IMR-90 (cell line): ENCODE data around the gene HES6. TPM values are rescaled to one million over a fixed set of nuclear protein-coding genes. Genes with fewer than 3 reads are reported as not detected.

Experiments used
- ATAC-seq: fragments of 200-7000 bp; cut with Tn5 transposase; 2 replicates; pipeline ENCODE4 v1.9.1; 2020; ENCODE audit warnings: low read depth, mild to moderate bottlenecking, moderate library complexity
- BruUV-seq: library from RNA; stranded (reverse); fragments of 400-500 nt; replicated peaks from 2 replicates; lab custom pipeline; 2021; lab: Mats Ljungman, UMichigan
- CTCF ChIA-PET: fragments of 300-600 bp; formaldehyde crosslinking; extraction: SDS; loops from one replicate; lab custom pipeline; 2021; ENCODE audit warnings: antibody characterized with exemption; lab: Yijun Ruan, JAX
- POLR2A ChIA-PET: fragments of 300-600 bp; sonication (Branson Sonifier 250); formaldehyde crosslinking; loops from one replicate; lab custom pipeline; 2022; ENCODE audit warnings: antibody characterized with exemption; ENCODE audit not compliant: unreplicated experiment; lab: Charles Lee
- DNase-seq: peaks from one replicate; pipeline ENCODE4 v3.0.0; 2013
- H2AFZ ChIP-seq: replicated peaks from 2 replicates; pipeline ENCODE3; 2013; ENCODE audit warnings: low read length, mild to moderate bottlenecking; ENCODE audit not compliant: poor library complexity
- H2AK5ac ChIP-seq: 2 replicates; pipeline ENCODE4 v1.6.1; 2013; ENCODE audit warnings: low read depth, low read length, inconsistent platforms
- H2AK9ac ChIP-seq: replicated peaks from 2 replicates; pipeline ENCODE3; 2013; ENCODE audit warnings: mild to moderate bottlenecking, low read depth, low read length, moderate library complexity; ENCODE audit not compliant: poor library complexity
- H2BK120ac ChIP-seq: 2 replicates; pipeline ENCODE4 v1.6.1; 2013; ENCODE audit warnings: low read depth, low read length, inconsistent platforms
- H2BK15ac ChIP-seq: 3 replicates; pipeline ENCODE4 v1.6.1; 2013; ENCODE audit warnings: low read depth, low read length, inconsistent platforms
- H2BK20ac ChIP-seq: 2 replicates; pipeline ENCODE4 v1.6.1; 2013; ENCODE audit warnings: low read depth, mild to moderate bottlenecking, inconsistent platforms, low read length, moderate library complexity
- H2BK5ac ChIP-seq: 2 replicates; pipeline ENCODE4 v1.6.1; 2013; ENCODE audit warnings: mild to moderate bottlenecking, low read depth, low read length, inconsistent platforms; ENCODE audit not compliant: poor library complexity, severe bottlenecking
- H3K14ac ChIP-seq: replicated peaks from 2 replicates; pipeline ENCODE4 v1.6.1; 2013; ENCODE audit warnings: low read depth, low read length, inconsistent platforms
- H3K18ac ChIP-seq: 2 replicates; pipeline ENCODE4 v1.6.1; 2013; ENCODE audit warnings: low read depth, low read length, control low read depth
- H3K23ac ChIP-seq: 2 replicates; pipeline ENCODE4 v1.6.1; 2013; ENCODE audit warnings: low read depth, low read length, inconsistent platforms
- H3K27ac ChIP-seq: 2 replicates; pipeline ENCODE4 v1.5.1; 2013; ENCODE audit warnings: mild to moderate bottlenecking, control low read depth, low read length; ENCODE audit not compliant: insufficient read depth
- H3K27me3 ChIP-seq: 2 replicates; pipeline ENCODE4 v1.6.1; 2013; ENCODE audit warnings: low read length; ENCODE audit not compliant: control insufficient read depth, insufficient read depth
- H3K36me3 ChIP-seq: 2 replicates; pipeline ENCODE4 v1.6.1; 2013; ENCODE audit warnings: low read length, mixed read lengths; ENCODE audit not compliant: control insufficient read depth, insufficient read depth
- H3K4ac ChIP-seq: 2 replicates; pipeline ENCODE4 v1.6.1; 2013; ENCODE audit warnings: low read depth, low read length, inconsistent platforms
- H3K4me1 ChIP-seq: 2 replicates; pipeline ENCODE4 v1.6.1; 2013; ENCODE audit warnings: low read length, mixed read lengths; ENCODE audit not compliant: control insufficient read depth, insufficient read depth
- H3K4me2 ChIP-seq: 2 replicates; pipeline ENCODE4 v1.6.1; 2013; ENCODE audit warnings: low read depth, mild to moderate bottlenecking, control low read depth, low read length, moderate library complexity
- H3K4me3 ChIP-seq: 2 replicates; pipeline ENCODE4 v1.5.1; 2013; ENCODE audit warnings: low read depth, mild to moderate bottlenecking, control low read depth, low read length, moderate library complexity; ENCODE audit not compliant: insufficient read depth
- H3K56ac ChIP-seq: 2 replicates; pipeline ENCODE4 v1.6.1; 2013; ENCODE audit warnings: low read length, inconsistent platforms; ENCODE audit not compliant: insufficient read depth; ENCODE audit errors: extremely low read depth
- H3K79me1 ChIP-seq, 2 experiments: 2 replicates each; pipeline ENCODE4 v1.6.1; 2013; ENCODE audit warnings: low read length in 2 of 2, inconsistent platforms in 1 of 2, low read depth in 1 of 2
- H3K9ac ChIP-seq: 2 replicates; pipeline ENCODE4 v1.6.1; 2013; ENCODE audit warnings: low read depth, low read length, control low read depth
- H3K9me1 ChIP-seq: 2 replicates; pipeline ENCODE4 v1.6.1; 2013; ENCODE audit warnings: low read length, inconsistent platforms; ENCODE audit not compliant: insufficient read depth
- H3K9me3 ChIP-seq: 2 replicates; pipeline ENCODE4 v1.6.1; 2013; ENCODE audit warnings: low read length; ENCODE audit not compliant: control insufficient read depth, insufficient read depth
- H4K20me1 ChIP-seq: 2 replicates; pipeline ENCODE4 v1.6.1; 2013; ENCODE audit warnings: low read length, inconsistent platforms; ENCODE audit not compliant: insufficient read depth
- H4K5ac ChIP-seq: 2 replicates; pipeline ENCODE4 v1.6.1; 2013; ENCODE audit warnings: mild to moderate bottlenecking, low read depth, low read length, control low read depth
- H4K8ac ChIP-seq, 2 experiments: 2 replicates each; pipeline ENCODE4 v1.6.1; 2013; ENCODE audit warnings: low read depth in 2 of 2, low read length in 2 of 2, control low read depth in 1 of 2, inconsistent platforms in 1 of 2
- H4K91ac ChIP-seq: 2 replicates; pipeline ENCODE4 v1.6.1; 2013; ENCODE audit warnings: low read depth, low read length, inconsistent platforms; ENCODE audit not compliant: insufficient read depth
- BHLHE40 ChIP-seq: fragments of 150-350 bp; IDR thresholded peaks from 2 replicates; pipeline ENCODE4 v1.6.1; 2016; ENCODE audit warnings: mild to moderate bottlenecking, low read depth, low read length
- CEBPB ChIP-seq: IDR thresholded peaks from 2 replicates; pipeline ENCODE4 v1.6.1; 2012; ENCODE audit warnings: low read depth, low read length, improper control_type of control experiment
- CHD1 ChIP-seq: IDR thresholded peaks from 2 replicates; pipeline ENCODE4 v1.6.1; 2012; ENCODE audit warnings: low read depth, low read length, improper control_type of control experiment
- FOS ChIP-seq: fragments of 150-350 bp; IDR thresholded peaks from 2 replicates; pipeline ENCODE4 v1.6.1; 2016; ENCODE audit warnings: low read depth, low read length
- MAFK ChIP-seq: IDR thresholded peaks from 2 replicates; pipeline ENCODE4 v1.6.1; 2012; ENCODE audit warnings: low read depth, low read length, improper control_type of control experiment
- MAZ ChIP-seq: IDR thresholded peaks from 2 replicates; pipeline ENCODE4 v1.6.1; 2012; ENCODE audit warnings: low read depth, mild to moderate bottlenecking, low read length, improper control_type of control experiment, moderate library complexity, borderline replicate concordance
- MXI1 ChIP-seq: IDR thresholded peaks from 2 replicates; pipeline ENCODE4 v1.6.1; 2012; ENCODE audit warnings: low read depth, mild to moderate bottlenecking, low read length, moderate library complexity, borderline replicate concordance
- POLR2A ChIP-seq: IDR thresholded peaks from 2 replicates; pipeline ENCODE4 v1.6.1; 2012; ENCODE audit warnings: mild to moderate bottlenecking, low read depth, low read length
- RAD21 ChIP-seq: IDR thresholded peaks from 2 replicates; pipeline ENCODE4 v1.6.1; 2012; ENCODE audit warnings: low read length, improper control_type of control experiment
- RCOR1 ChIP-seq: IDR thresholded peaks from 2 replicates; pipeline ENCODE4 v1.6.1; 2012; ENCODE audit warnings: mild to moderate bottlenecking, low read length, improper control_type of control experiment; ENCODE audit not compliant: insufficient replicate concordance
- RFX5 ChIP-seq: IDR thresholded peaks from 2 replicates; pipeline ENCODE4 v1.8.0; 2012; ENCODE audit warnings: low read depth, mild to moderate bottlenecking, low read length, moderate library complexity
- SMC3 ChIP-seq: fragments of 150-350 bp; IDR thresholded peaks from 2 replicates; pipeline ENCODE4 v1.6.1; 2016; ENCODE audit warnings: low read depth, mild to moderate bottlenecking, antibody characterized with exemption, low read length, moderate library complexity
- WGBS, 2 experiments: methylation state at CpG; one replicate each; pipeline versions ENCODE4 v1.1.5 to v1.1.7; 2013; ENCODE audit warnings: missing lambda C conversion rate in 2 of 2; ENCODE audit not compliant: insufficient read length in 1 of 2; ENCODE audit errors: extremely low coverage in 2 of 2; 5-methylcytosine and 5-hydroxymethylcytosine counted together
- dilution Hi-C: fragments of 300-500 bp; cut with HindIII; formaldehyde crosslinking; loops from one replicate; pipeline ENCODE4 v1.14.3; 2018; ENCODE audit warnings: low sequenced_read_pairs; ENCODE audit not compliant: unreplicated experiment
- in situ Hi-C: fragments of 300-500 bp; cut with MboI; formaldehyde crosslinking; loops from 3 replicates; pipeline ENCODE4 v1.14.3; 2019; ENCODE audit warnings: low sequenced_read_pairs, inconsistent platforms, mixed read lengths
- intact Hi-C: fragments of 100-400 bp; cut with micrococcal nuclease; formaldehyde crosslinking; loops from 2 replicates; pipeline ENCODE4 v1.10.0; 2022
- polyA plus RNA-seq, 3 experiments: library from polyadenylated mRNA; depleted of rRNA; stranded (reverse); fragments of >200 nt; gene quantifications; 2 replicates each; pipeline ENCODE4 v1.2.3, GENCODE V29; 2012; ENCODE audit warnings: low replicate concordance in 1 of 3
- total RNA-seq: library from RNA; depleted of rRNA; stranded (reverse); fragments of >200 nt; gene quantifications from 2 replicates; pipeline ENCODE4 v1.2.3, GENCODE V29; 2012
- TF ChIP-seq, protein P1 (sequence below): fragments of 150-350 bp; IDR thresholded peaks from 2 replicates; pipeline ENCODE4 v1.6.1; 2017; ENCODE audit warnings: mild to moderate bottlenecking, antibody characterized with exemption, low read length, low read depth
- TF ChIP-seq, protein P2 (sequence below): conservative IDR thresholded peaks from 2 replicates; pipeline ENCODE4 v1.5.1; 2012; ENCODE audit warnings: mild to moderate bottlenecking, low read depth, low read length, improper control_type of control experiment
- TF ChIP-seq, protein P3 (sequence below): fragments of 150-350 bp; IDR thresholded peaks from 2 replicates; pipeline ENCODE4 v1.6.1; 2016; ENCODE audit warnings: low read depth, mild to moderate bottlenecking, low read length, moderate library complexity, borderline replicate concordance

The HES6 gene
- total and polyA plus RNA-seq, 2 of the 4 experiments (the other 2 are of a cell fraction) = 1.3 to 3.3 TPM

DNA sequence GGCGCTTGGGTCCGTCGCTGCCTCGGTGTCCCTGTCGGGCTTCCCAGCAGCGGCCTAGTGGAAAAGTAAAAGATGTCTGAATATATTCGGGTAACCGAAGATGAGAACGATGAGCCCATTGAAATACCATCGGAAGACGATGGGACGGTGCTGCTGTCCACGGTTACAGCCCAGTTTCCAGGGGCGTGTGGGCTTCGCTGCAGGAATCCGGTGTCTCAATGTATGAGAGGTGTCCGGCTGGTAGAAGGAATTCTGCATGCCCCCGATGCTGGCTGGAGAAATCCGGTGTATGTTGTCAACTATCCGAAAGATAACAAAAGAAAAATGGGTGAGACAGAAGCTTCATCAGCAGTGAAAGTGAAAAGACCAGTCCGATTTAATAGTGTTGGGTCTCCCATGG lies 8.0 kb downstream of the HES6 start:
- Histone ChIP-seq H2BK20ac (no peak overlapping the region), H3K4me1 (peaks cover 3% of the 10 kb centered on the region; the same call in 1 of the 2 replicates), H3K27ac (no peak overlapping the region), H4K20me1 (no peaks in the 10 kb centered on the region), H2BK15ac (no peak overlapping the region), H2AK9ac (no peak overlapping the region), H3K27me3 (peaks cover 38% of the 10 kb centered on the region), H3K4me3 (no peak overlapping the region), H3K4ac (no peak overlapping the region), H3K4me2 (no peak overlapping the region), H2AFZ (no peak overlapping the region), H3K56ac (no peak overlapping the region), H2BK5ac (no peak overlapping the region), H3K79me1 (no peaks in the 10 kb centered on the region; a peak in 1 of 4 replicates), H4K8ac (no peak overlapping the region), H3K9me3 (0 out of 2 replicates have a peak, but pooled peaks cover 2% of the 10 kb centered on the region), H3K36me3 (no peaks in the 10 kb centered on the region), H3K18ac (no peak overlapping the region), H3K9ac (no peak overlapping the region), H3K23ac (no peak overlapping the region), H2BK120ac (no peak overlapping the region), H3K9me1 (no peaks in the 10 kb centered on the region), H4K91ac (no peak overlapping the region), H3K14ac (no peak overlapping the region), H2AK5ac (no peak overlapping the region), H4K5ac (no peak overlapping the region)
- in situ Hi-C loops (no loop called here), dilution Hi-C loops (no loop called here), intact Hi-C loops (no loop called here)
- TF ChIP-seq, protein P1, sequence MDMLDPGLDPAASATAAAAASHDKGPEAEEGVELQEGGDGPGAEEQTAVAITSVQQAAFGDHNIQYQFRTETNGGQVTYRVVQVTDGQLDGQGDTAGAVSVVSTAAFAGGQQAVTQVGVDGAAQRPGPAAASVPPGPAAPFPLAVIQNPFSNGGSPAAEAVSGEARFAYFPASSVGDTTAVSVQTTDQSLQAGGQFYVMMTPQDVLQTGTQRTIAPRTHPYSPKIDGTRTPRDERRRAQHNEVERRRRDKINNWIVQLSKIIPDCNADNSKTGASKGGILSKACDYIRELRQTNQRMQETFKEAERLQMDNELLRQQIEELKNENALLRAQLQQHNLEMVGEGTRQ = no peak
- TF ChIP-seq CHD1 = no peak
- TF ChIP-seq RFX5 = no peak
- no peak for TF ChIP-seq RAD21
- no peak for TF ChIP-seq POLR2A
- TF ChIP-seq FOS = no peak
- no peak for TF ChIP-seq CEBPB
- no peak for TF ChIP-seq SMC3
- TF ChIP-seq MAZ = no peak
- TF ChIP-seq MXI1 = no peak
- no peak for TF ChIP-seq MAFK
- TF ChIP-seq BHLHE40 = no peak
- TF ChIP-seq, protein P2, sequence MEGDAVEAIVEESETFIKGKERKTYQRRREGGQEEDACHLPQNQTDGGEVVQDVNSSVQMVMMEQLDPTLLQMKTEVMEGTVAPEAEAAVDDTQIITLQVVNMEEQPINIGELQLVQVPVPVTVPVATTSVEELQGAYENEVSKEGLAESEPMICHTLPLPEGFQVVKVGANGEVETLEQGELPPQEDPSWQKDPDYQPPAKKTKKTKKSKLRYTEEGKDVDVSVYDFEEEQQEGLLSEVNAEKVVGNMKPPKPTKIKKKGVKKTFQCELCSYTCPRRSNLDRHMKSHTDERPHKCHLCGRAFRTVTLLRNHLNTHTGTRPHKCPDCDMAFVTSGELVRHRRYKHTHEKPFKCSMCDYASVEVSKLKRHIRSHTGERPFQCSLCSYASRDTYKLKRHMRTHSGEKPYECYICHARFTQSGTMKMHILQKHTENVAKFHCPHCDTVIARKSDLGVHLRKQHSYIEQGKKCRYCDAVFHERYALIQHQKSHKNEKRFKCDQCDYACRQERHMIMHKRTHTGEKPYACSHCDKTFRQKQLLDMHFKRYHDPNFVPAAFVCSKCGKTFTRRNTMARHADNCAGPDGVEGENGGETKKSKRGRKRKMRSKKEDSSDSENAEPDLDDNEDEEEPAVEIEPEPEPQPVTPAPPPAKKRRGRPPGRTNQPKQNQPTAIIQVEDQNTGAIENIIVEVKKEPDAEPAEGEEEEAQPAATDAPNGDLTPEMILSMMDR = no peak
- TF ChIP-seq, protein P3, sequence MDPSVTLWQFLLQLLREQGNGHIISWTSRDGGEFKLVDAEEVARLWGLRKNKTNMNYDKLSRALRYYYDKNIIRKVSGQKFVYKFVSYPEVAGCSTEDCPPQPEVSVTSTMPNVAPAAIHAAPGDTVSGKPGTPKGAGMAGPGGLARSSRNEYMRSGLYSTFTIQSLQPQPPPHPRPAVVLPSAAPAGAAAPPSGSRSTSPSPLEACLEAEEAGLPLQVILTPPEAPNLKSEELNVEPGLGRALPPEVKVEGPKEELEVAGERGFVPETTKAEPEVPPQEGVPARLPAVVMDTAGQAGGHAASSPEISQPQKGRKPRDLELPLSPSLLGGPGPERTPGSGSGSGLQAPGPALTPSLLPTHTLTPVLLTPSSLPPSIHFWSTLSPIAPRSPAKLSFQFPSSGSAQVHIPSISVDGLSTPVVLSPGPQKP = no peak
- no peak for TF ChIP-seq RCOR1
- ChIA-PET POLR2A (no interaction called here), CTCF (no interaction called here)
- no peak for ATAC-seq
- no peak for DNase-seq
- WGBS, 2 experiments = 82% methylated on average over 15 of the region's 21 CpGs; no CpG with 5 or more reads in 1 of the 2 experiments
- no TSS peak for BruUV-seq
